Measurements from ENCODE around the gene CRY2. TPM values are rescaled to one million over a fixed set of nuclear protein-coding genes. Genes with fewer than 3 reads are reported as not detected.

CRY2 gene
- total RNA-seq, 1 donor from 2014 or later, result 44.0 TPM

GRCh38 chr11:45919806-45920530 lies 72.7 kb downstream of the CRY2 start:
- Mint-ChIP-seq H3K27me3 (ENCODE audit: unreplicated experiment) (peaks cover 20% of the 10 kb centered on the region), H3K9me3 (ENCODE audit: unreplicated experiment) (peaks cover 17% of the 10 kb centered on the region), H3K36me3 (ENCODE audit: unreplicated experiment) (no peaks in the 10 kb centered on the region), H3K27ac (ENCODE audit: unreplicated experiment) (peak overlapping the region; percentile 17), H3K4me3 (ENCODE audit: unreplicated experiment) (no peak overlapping the region), H3K4me1 (ENCODE audit: low read depth, unreplicated experiment) (peaks cover 6% of the 10 kb centered on the region)
- DNase-seq, result no peak
- TF ChIP-seq, protein P1, sequence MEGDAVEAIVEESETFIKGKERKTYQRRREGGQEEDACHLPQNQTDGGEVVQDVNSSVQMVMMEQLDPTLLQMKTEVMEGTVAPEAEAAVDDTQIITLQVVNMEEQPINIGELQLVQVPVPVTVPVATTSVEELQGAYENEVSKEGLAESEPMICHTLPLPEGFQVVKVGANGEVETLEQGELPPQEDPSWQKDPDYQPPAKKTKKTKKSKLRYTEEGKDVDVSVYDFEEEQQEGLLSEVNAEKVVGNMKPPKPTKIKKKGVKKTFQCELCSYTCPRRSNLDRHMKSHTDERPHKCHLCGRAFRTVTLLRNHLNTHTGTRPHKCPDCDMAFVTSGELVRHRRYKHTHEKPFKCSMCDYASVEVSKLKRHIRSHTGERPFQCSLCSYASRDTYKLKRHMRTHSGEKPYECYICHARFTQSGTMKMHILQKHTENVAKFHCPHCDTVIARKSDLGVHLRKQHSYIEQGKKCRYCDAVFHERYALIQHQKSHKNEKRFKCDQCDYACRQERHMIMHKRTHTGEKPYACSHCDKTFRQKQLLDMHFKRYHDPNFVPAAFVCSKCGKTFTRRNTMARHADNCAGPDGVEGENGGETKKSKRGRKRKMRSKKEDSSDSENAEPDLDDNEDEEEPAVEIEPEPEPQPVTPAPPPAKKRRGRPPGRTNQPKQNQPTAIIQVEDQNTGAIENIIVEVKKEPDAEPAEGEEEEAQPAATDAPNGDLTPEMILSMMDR (IDR thresholded peaks at IDR 0.05; ENCODE audit: partially characterized antibody, unreplicated experiment), result no peak

DNA sequence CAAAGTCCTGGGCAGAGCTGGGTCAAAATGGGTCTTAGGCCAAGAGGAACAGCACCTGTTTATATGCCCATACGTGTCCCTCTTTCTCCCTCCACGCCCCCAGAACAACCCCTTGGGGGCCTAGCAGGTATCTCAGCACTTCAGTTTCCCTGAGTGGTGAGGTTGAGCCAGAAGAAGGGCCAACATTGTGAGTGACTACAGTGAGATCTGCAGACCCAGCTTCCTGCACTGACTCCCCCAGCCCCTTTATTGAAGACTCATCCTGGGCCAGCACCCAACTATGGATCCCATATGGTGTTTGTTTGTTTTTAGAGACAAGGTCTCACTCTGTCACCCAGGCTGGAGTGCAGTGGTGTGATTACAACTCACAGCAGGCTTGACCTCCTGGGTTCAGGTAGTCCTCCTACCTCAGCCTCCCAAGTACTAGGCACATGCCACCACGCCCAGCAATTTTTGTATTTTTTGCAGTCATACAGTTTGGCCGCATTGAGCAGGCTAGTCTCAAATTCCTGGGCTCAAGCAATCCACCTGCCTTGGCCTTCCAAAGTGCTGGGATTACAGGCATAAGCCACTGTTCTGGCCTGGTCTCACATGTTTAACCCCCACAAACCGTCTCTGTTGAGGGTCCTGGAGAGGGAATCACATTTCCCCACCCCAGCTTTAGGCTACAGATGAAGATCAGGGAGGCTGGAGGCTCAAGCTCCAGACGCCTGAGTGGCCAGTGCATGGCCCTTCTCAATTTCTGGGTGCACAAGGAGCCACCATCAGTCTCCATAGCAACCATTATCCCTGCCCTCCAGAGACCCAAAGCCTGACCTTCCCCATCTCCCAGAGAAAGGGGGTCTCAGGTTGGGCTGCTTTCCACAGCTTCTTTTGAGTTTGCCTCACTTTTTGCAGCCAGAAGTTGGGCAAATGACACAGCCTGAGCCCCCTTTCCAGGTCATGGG lies 73.5 kb downstream of the CRY2 start:
- no peak for DNase-seq
- no peak overlapping the region for H3K27ac Mint-ChIP-seq (ENCODE audit: unreplicated experiment)
- H3K4me3 Mint-ChIP-seq (ENCODE audit: unreplicated experiment), result no peak overlapping the region
- H3K36me3 Mint-ChIP-seq (ENCODE audit: unreplicated experiment), result no peaks in the 10 kb centered on the region
- H3K4me1 Mint-ChIP-seq (ENCODE audit: low read depth, unreplicated experiment), result peaks cover 8% of the 10 kb centered on the region
- peaks cover 25% of the 10 kb centered on the region for H3K27me3 Mint-ChIP-seq (ENCODE audit: unreplicated experiment)
- peaks cover 18% of the 10 kb centered on the region for H3K9me3 Mint-ChIP-seq (ENCODE audit: unreplicated experiment)
- TF ChIP-seq, protein P1 (IDR thresholded peaks at IDR 0.05; ENCODE audit: partially characterized antibody, unreplicated experiment), result no peak

- Mint-ChIP-seq H3K27me3 (ENCODE audit: unreplicated experiment) (peaks cover 27% of the 10 kb centered on the region), H3K4me3 (ENCODE audit: unreplicated experiment) (peak overlapping the region; percentile 52), H3K36me3 (ENCODE audit: unreplicated experiment) (no peaks in the 10 kb centered on the region), H3K9me3 (ENCODE audit: unreplicated experiment) (peaks cover 17% of the 10 kb centered on the region), H3K4me1 (ENCODE audit: low read depth, unreplicated experiment) (peaks cover 11% of the 10 kb centered on the region), H3K27ac (ENCODE audit: unreplicated experiment) (no peak overlapping the region)
- TF ChIP-seq, protein P1 (IDR thresholded peaks at IDR 0.05; ENCODE audit: partially characterized antibody, unreplicated experiment), result no peak
- no peak for DNase-seq
Observed at GRCh38 chr11:45921561-45922424, 74.5 kb downstream of the CRY2 start.

GRCh38 chr11:45922425-45923082 lies 75.3 kb downstream of the CRY2 start, which contains the start of gene LARGE2:
TSS of gene LARGE2 (plus strand) at chr11:45922656. CDS start at chr11:45922883, 227 bp downstream.
- H3K9me3 Mint-ChIP-seq (ENCODE audit: unreplicated experiment), result peaks cover 17% of the 10 kb centered on the region
- H3K4me1 Mint-ChIP-seq (ENCODE audit: low read depth, unreplicated experiment), result peaks cover 11% of the 10 kb centered on the region
- peak within 1 kb of the TSS; percentile 12 for H3K27ac Mint-ChIP-seq (ENCODE audit: unreplicated experiment)
- no peak for DNase-seq
- peak within 1 kb of the TSS; percentile 52 for H3K4me3 Mint-ChIP-seq (ENCODE audit: unreplicated experiment)
- TF ChIP-seq, protein P1 (IDR thresholded peaks at IDR 0.05; ENCODE audit: partially characterized antibody, unreplicated experiment), result no peak
- no peaks in the 10 kb centered on the region for H3K36me3 Mint-ChIP-seq (ENCODE audit: unreplicated experiment)
- peaks cover 27% of the 10 kb centered on the region for H3K27me3 Mint-ChIP-seq (ENCODE audit: unreplicated experiment)
